CD4-positive, alpha-beta T cell (primary cell): Measurements from ENCODE around the gene CALN1. TPM values are rescaled to one million over a fixed set of nuclear protein-coding genes. Genes with fewer than 3 reads are reported as not detected.

Source experiments
- ATAC-seq: fragments of 200-7000 bp; cut with Tn5 transposase; one replicate; pipeline ENCODE4 v1.10.0; 2022; ENCODE audit warnings: mild to moderate bottlenecking; ENCODE audit not compliant: poor library complexity
- CTCF ChIA-PET: fragments of 350-600 bp; sonication (Branson Sonifier 250); formaldehyde crosslinking; loops from one replicate; lab custom pipeline; 2021; ENCODE audit warnings: antibody characterized with exemption, inconsistent platforms; lab: Charles Lee
- POLR2A ChIA-PET: fragments of 350-600 bp; sonication (Branson Sonifier 250); formaldehyde crosslinking; loops from one replicate; lab custom pipeline; 2021; ENCODE audit warnings: antibody characterized with exemption, inconsistent platforms; lab: Charles Lee
- DNase-seq, 14 experiments: peaks; one replicate each; pipeline ENCODE4 v3.0.0-alpha.2; 2013 to 2020; ENCODE audit warnings: mixed read lengths in 2 of 14
- H3K27ac ChIP-seq, 2 donors: one replicate each; pipeline versions ENCODE4 v1.5.1 to v1.7.0; 2013; ENCODE audit warnings: low read length in 2 of 2, low read depth in 1 of 2, mild to moderate bottlenecking in 1 of 2
- H3K27me3 ChIP-seq, 2 experiments: 1 replicate in 1 of 2; 2 replicates in 1 of 2; pipeline versions ENCODE4 v1.6.1 to v1.7.0; 2013; ENCODE audit warnings: low read length in 2 of 2, control low read depth in 1 of 2, mild to moderate bottlenecking in 1 of 2, moderate library complexity in 1 of 2; ENCODE audit not compliant: insufficient read depth in 2 of 2, control insufficient read depth in 1 of 2
- H3K36me3 ChIP-seq: one replicate; pipeline ENCODE4 v1.6.1; 2013; ENCODE audit warnings: low read length, control low read depth; ENCODE audit not compliant: insufficient read depth
- H3K4me1 ChIP-seq: one replicate; pipeline ENCODE4 v1.6.1; 2013; ENCODE audit warnings: low read length, control low read depth; ENCODE audit not compliant: insufficient read depth
- H3K4me3 ChIP-seq: one replicate; pipeline ENCODE4 v1.5.1; 2013; ENCODE audit warnings: mild to moderate bottlenecking, low read length, moderate library complexity
- H3K9me3 ChIP-seq, 2 experiments: 1 replicate in 1 of 2; 2 replicates in 1 of 2; pipeline versions ENCODE4 v1.6.1 to v1.7.0; 2013; ENCODE audit warnings: low read length in 2 of 2, mild to moderate bottlenecking in 2 of 2, control low read depth in 1 of 2, moderate library complexity in 1 of 2; ENCODE audit not compliant: control insufficient read depth in 1 of 2, insufficient read depth in 1 of 2
- H3K27ac Mint-ChIP-seq: one replicate; pipeline ENCODE4 v1.8.0; 2020; ENCODE audit warnings: mixed read lengths
- H3K27me3 Mint-ChIP-seq: one replicate; pipeline ENCODE4 v1.8.0; 2021; ENCODE audit warnings: mixed read lengths
- H3K36me3 Mint-ChIP-seq: one replicate; pipeline ENCODE4 v1.8.0; 2021; ENCODE audit warnings: low read depth, mixed read lengths
- H3K4me1 Mint-ChIP-seq: one replicate; pipeline ENCODE4 v1.8.0; 2021; ENCODE audit warnings: low read depth, mixed read lengths
- H3K4me3 Mint-ChIP-seq: one replicate; pipeline ENCODE4 v1.8.0; 2020; ENCODE audit warnings: mild to moderate bottlenecking, mixed read lengths
- H3K9me3 Mint-ChIP-seq: one replicate; pipeline ENCODE4 v1.8.0; 2020; ENCODE audit warnings: mixed read lengths
- intact Hi-C, 2 experiments: fragments of 100-400 bp; cut with DNase I in 1 of 2; cut with micrococcal nuclease in 1 of 2; formaldehyde crosslinking; loops; one replicate each; pipeline versions ENCODE4 v1.15.1 to v1.9.0; 2023 to 2025; cut with DNase I, micrococcal nuclease
- total RNA-seq, 174 experiments: library from RNA in 2 of 174; stranded (reverse) in 2 of 174; gene quantifications; one replicate each; pipeline ENCODE4 v1.2.3 and lab custom pipeline; 2021 to 2026
- TF ChIP-seq, protein P1 (sequence below): fragments of 200-600 bp; IDR thresholded peaks from one replicate; pipeline ENCODE4 v1.8.0; 2022; ENCODE audit warnings: antibody characterized with exemption, mild to moderate bottlenecking

CALN1 gene
- total RNA-seq, 2 experiments from 2014 or later: 0.06 TPM; not detected in 1

DNA sequence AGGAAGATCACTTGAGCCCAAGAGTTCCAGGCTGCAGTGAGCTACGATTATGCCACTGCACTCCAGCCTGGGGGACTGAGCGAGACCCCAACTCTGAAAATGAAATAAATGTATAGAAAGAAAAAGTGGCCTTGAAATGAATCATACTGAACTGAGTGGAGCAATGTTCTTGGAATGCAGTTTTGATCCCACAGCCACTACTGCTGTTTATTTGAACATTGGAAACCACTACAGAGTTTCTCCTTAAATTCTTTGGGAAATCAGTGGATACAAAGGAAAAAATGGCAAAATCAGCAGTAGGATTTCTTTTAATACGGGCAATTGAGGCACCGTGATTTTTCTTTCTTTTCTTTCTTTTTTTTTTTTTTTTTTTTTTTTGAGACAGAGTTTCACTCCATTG is 642.8 kb downstream of the CALN1 start:
- CTCF ChIA-PET: no interaction called here
- Mint-ChIP-seq H3K27ac (no peak overlapping the region), H3K36me3 (no peaks in the 10 kb centered on the region), H3K9me3 (peaks cover 7% of the 10 kb centered on the region), H3K4me3 (no peak overlapping the region), H3K4me1 (no peaks in the 10 kb centered on the region), H3K27me3 (no peaks in the 10 kb centered on the region)
- DNase-seq (no peak), ATAC-seq (no peak)
- H3K4me3 ChIP-seq: no peak overlapping the region
- H3K27me3 ChIP-seq: no peaks in the 10 kb centered on the region
- intact Hi-C loops: no loop called here
- peaks cover 0 to 19% of the 10 kb centered on the region in 2 experiments for H3K9me3 ChIP-seq
- no peaks in the 10 kb centered on the region for H3K36me3 ChIP-seq
- TF ChIP-seq, protein P1, sequence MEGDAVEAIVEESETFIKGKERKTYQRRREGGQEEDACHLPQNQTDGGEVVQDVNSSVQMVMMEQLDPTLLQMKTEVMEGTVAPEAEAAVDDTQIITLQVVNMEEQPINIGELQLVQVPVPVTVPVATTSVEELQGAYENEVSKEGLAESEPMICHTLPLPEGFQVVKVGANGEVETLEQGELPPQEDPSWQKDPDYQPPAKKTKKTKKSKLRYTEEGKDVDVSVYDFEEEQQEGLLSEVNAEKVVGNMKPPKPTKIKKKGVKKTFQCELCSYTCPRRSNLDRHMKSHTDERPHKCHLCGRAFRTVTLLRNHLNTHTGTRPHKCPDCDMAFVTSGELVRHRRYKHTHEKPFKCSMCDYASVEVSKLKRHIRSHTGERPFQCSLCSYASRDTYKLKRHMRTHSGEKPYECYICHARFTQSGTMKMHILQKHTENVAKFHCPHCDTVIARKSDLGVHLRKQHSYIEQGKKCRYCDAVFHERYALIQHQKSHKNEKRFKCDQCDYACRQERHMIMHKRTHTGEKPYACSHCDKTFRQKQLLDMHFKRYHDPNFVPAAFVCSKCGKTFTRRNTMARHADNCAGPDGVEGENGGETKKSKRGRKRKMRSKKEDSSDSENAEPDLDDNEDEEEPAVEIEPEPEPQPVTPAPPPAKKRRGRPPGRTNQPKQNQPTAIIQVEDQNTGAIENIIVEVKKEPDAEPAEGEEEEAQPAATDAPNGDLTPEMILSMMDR: no peak
- H3K4me1 ChIP-seq: no peaks in the 10 kb centered on the region
- POLR2A ChIA-PET: no interaction called here
- H3K27ac ChIP-seq: no peak overlapping the region

DNA sequence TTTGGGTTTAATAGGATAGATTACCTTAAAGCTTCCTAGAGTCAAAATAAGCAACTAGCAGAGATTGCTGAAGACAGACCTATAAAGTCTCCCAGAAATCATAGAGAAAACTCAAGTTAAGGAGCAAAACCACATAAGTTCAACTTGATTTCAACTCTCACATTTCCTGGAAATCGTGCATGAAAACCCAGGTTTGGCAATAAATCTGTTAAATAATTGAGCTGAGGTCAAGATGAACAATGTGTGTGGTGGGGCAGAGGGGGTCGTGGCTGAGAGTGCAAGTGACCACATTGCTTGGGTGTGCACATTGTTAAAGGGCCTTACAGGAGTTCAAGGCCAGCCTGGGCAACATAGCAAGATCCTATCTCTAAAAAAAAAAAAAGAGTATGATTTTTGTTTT is 643.7 kb downstream of the CALN1 start:
- H3K4me3 ChIP-seq: no peak overlapping the region
- Mint-ChIP-seq H3K9me3 (peaks cover 8% of the 10 kb centered on the region), H3K4me1 (no peaks in the 10 kb centered on the region), H3K27me3 (no peaks in the 10 kb centered on the region), H3K27ac (no peak overlapping the region), H3K4me3 (no peak overlapping the region), H3K36me3 (no peaks in the 10 kb centered on the region)
- ChIA-PET CTCF (no interaction called here), POLR2A (no interaction called here)
- no peak overlapping the region for H3K27ac ChIP-seq
- no peaks in the 10 kb centered on the region for H3K27me3 ChIP-seq
- intact Hi-C loops: no loop called here
- no peaks in the 10 kb centered on the region for H3K36me3 ChIP-seq
- peaks cover 0 to 17% of the 10 kb centered on the region in 2 experiments for H3K9me3 ChIP-seq
- DNase-seq (no peak), ATAC-seq (no peak)
- H3K4me1 ChIP-seq: no peaks in the 10 kb centered on the region
- TF ChIP-seq, protein P1: no peak

DNA sequence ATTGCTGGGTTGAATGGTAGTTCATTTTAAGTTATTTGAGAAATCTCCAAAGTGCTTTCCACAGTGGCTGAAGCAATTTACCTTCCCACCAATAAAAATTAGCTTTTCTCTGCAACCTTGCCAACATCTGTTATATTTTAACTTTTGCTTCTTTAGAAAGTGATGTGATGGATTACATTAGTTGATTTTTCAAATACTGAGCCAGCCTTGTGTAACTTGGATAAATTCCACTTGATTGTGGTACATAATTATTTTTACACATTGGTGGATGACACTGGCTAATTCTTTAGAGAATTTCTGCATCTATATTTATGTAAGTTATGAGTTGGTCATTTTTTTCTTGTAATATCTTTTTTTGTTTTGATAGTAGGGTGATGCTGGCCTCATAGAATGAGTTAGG is 646.1 kb downstream of the CALN1 start:
- Histone ChIP-seq H3K4me3 (no peak overlapping the region), H3K27ac (no peak overlapping the region), H3K9me3 (peaks cover 10% of the 10 kb centered on the region in 2 experiments), H3K36me3 (no peaks in the 10 kb centered on the region), H3K4me1 (no peaks in the 10 kb centered on the region), H3K27me3 (no peaks in the 10 kb centered on the region)
- H3K4me1 Mint-ChIP-seq: no peaks in the 10 kb centered on the region
- no peak for DNase-seq
- no peaks in the 10 kb centered on the region for H3K36me3 Mint-ChIP-seq
- H3K4me3 Mint-ChIP-seq: no peak overlapping the region
- ChIA-PET POLR2A (no interaction called here), CTCF (no interaction called here)
- no peak overlapping the region for H3K27ac Mint-ChIP-seq
- ATAC-seq: no peak
- intact Hi-C loops: no loop called here
- H3K9me3 Mint-ChIP-seq: peaks cover 19% of the 10 kb centered on the region
- TF ChIP-seq, protein P1: no peak
- H3K27me3 Mint-ChIP-seq: no peaks in the 10 kb centered on the region
